H9 (cell line): ENCODE data around the gene OR5M8. TPM values are rescaled to one million over a fixed set of nuclear protein-coding genes. Genes with fewer than 3 reads are reported as not detected.

Experiments
- DNase-seq: peaks from one replicate; pipeline ENCODE4 v3.0.0-alpha.2; 2017
- H2AFZ ChIP-seq: one replicate; pipeline ENCODE4 v1.6.1; 2013; ENCODE audit warnings: mild to moderate bottlenecking, low read length, control low read depth, moderate library complexity
- H2AK5ac ChIP-seq: 2 replicates; pipeline ENCODE4 v1.6.1; 2013; ENCODE audit warnings: low read length, control low read depth, mixed read lengths; ENCODE audit not compliant: insufficient read length
- H2BK120ac ChIP-seq: one replicate; pipeline ENCODE4 v1.6.1; 2013; ENCODE audit warnings: low read depth, mild to moderate bottlenecking, low read length, control low read depth, inconsistent platforms; ENCODE audit not compliant: poor library complexity, severe bottlenecking
- H2BK12ac ChIP-seq: 2 replicates; pipeline ENCODE4 v1.6.1; 2013; ENCODE audit warnings: low read length, control low read depth, mixed read lengths, low read depth; ENCODE audit not compliant: insufficient read length
- H2BK15ac ChIP-seq: 2 replicates; pipeline ENCODE4 v1.6.1; 2013; ENCODE audit warnings: low read depth, low read length, control low read depth
- H2BK20ac ChIP-seq: one replicate; pipeline ENCODE4 v1.6.1; 2013; ENCODE audit warnings: low read depth, mild to moderate bottlenecking, low read length, control low read depth, inconsistent platforms; ENCODE audit not compliant: poor library complexity, severe bottlenecking
- H2BK5ac ChIP-seq: 2 replicates; pipeline ENCODE4 v1.6.1; 2013; ENCODE audit warnings: low read length, control low read depth, mixed read lengths; ENCODE audit not compliant: insufficient read length
- H3K14ac ChIP-seq: 2 replicates; pipeline ENCODE4 v1.6.1; 2013; ENCODE audit warnings: low read length, control low read depth; ENCODE audit not compliant: insufficient read depth
- H3K18ac ChIP-seq: 2 replicates; pipeline ENCODE4 v1.6.1; 2013; ENCODE audit warnings: low read depth, mild to moderate bottlenecking, mixed read lengths, low read length, control low read depth; ENCODE audit not compliant: insufficient read length
- H3K23ac ChIP-seq: 2 replicates; pipeline ENCODE4 v1.6.1; 2013; ENCODE audit warnings: low read length, control low read depth, mixed read lengths, low read depth; ENCODE audit not compliant: insufficient read length
- H3K23me2 ChIP-seq: 2 replicates; pipeline ENCODE4 v1.6.1; 2013; ENCODE audit warnings: low read depth, mild to moderate bottlenecking, mixed read lengths, low read length, control low read depth; ENCODE audit not compliant: insufficient read length, poor library complexity, severe bottlenecking
- H3K27ac ChIP-seq: 2 replicates; pipeline ENCODE4 v1.5.1; 2013; ENCODE audit warnings: low read length, control low read depth, mixed read lengths, low read depth; ENCODE audit not compliant: insufficient read length
- H3K27me3 ChIP-seq: 2 replicates; pipeline ENCODE4 v1.6.1; 2013; ENCODE audit warnings: low read length, control low read depth, inconsistent platforms; ENCODE audit not compliant: insufficient read depth
- H3K4ac ChIP-seq: 2 replicates; pipeline ENCODE4 v1.6.1; 2013; ENCODE audit warnings: low read depth, mild to moderate bottlenecking, control low read depth, inconsistent platforms, low read length, moderate library complexity
- H3K4me1 ChIP-seq: 2 replicates; pipeline ENCODE4 v1.6.1; 2013; ENCODE audit warnings: low read length, control low read depth, inconsistent platforms; ENCODE audit not compliant: insufficient read depth
- H3K4me2 ChIP-seq: 2 replicates; pipeline ENCODE4 v1.6.1; 2013; ENCODE audit warnings: low read length, control low read depth, mixed read lengths; ENCODE audit not compliant: insufficient read length, insufficient read depth
- H3K56ac ChIP-seq: 2 replicates; pipeline ENCODE4 v1.6.1; 2013; ENCODE audit warnings: low read depth, mild to moderate bottlenecking, mixed read lengths, low read length, control low read depth; ENCODE audit not compliant: insufficient read length
- H3K79me1 ChIP-seq: 2 replicates; pipeline ENCODE4 v1.6.1; 2013; ENCODE audit warnings: low read depth, mild to moderate bottlenecking, moderate library complexity, low read length, control low read depth, inconsistent platforms; ENCODE audit not compliant: insufficient read depth, poor library complexity, severe bottlenecking
- H3K79me2 ChIP-seq: 2 replicates; pipeline ENCODE4 v1.6.1; 2013; ENCODE audit warnings: low read length, control low read depth, inconsistent platforms; ENCODE audit not compliant: insufficient read depth
- H3K9ac ChIP-seq: 2 replicates; pipeline ENCODE4 v1.6.1; 2013; ENCODE audit warnings: low read length, control low read depth, mixed read lengths; ENCODE audit not compliant: insufficient read length; ENCODE audit errors: extremely low read depth
- H3K9me3 ChIP-seq: one replicate; pipeline ENCODE4 v1.6.1; 2013; ENCODE audit warnings: low read depth, low read length, inconsistent platforms; ENCODE audit not compliant: control insufficient read depth
- H3T11ph ChIP-seq: one replicate; pipeline ENCODE4 v1.6.1; 2013; ENCODE audit warnings: mild to moderate bottlenecking, low read length, control low read depth, inconsistent platforms
- H4K20me1 ChIP-seq: one replicate; pipeline ENCODE4 v1.6.1; 2013; ENCODE audit not compliant: control insufficient read depth, insufficient read length, insufficient read depth
- H4K5ac ChIP-seq: 2 replicates; pipeline ENCODE4 v1.6.1; 2013; ENCODE audit warnings: low read depth, mild to moderate bottlenecking, mixed read lengths, low read length, control low read depth; ENCODE audit not compliant: insufficient read length
- H4K8ac ChIP-seq: replicated peaks from 2 replicates; pipeline ENCODE4 v1.6.1; 2013; ENCODE audit warnings: low read length, control low read depth, mixed read lengths, low read depth; ENCODE audit not compliant: insufficient read length
- H4K91ac ChIP-seq: 2 replicates; pipeline ENCODE4 v1.6.1; 2013; ENCODE audit warnings: low read depth, mild to moderate bottlenecking, moderate library complexity, mixed read lengths, low read length, control low read depth; ENCODE audit not compliant: insufficient read length
- H3K27ac Mint-ChIP-seq, 3 experiments: 2 replicates in 2 of 3; 3 replicates in 1 of 3; pipeline ENCODE4 v1.8.0; 2020 to 2021; ENCODE audit warnings: mixed read lengths in 3 of 3, mild to moderate bottlenecking in 1 of 3, moderate library complexity in 1 of 3
- H3K27me3 Mint-ChIP-seq: 2 replicates; pipeline ENCODE4 v1.8.0; 2021; ENCODE audit warnings: low read depth, mild to moderate bottlenecking, moderate library complexity, mixed read lengths
- H3K36me3 Mint-ChIP-seq, 3 experiments: 2 replicates in 2 of 3; 3 replicates in 1 of 3; pipeline ENCODE4 v1.8.0; 2020 to 2021; ENCODE audit warnings: low read depth in 3 of 3, mixed read lengths in 3 of 3; ENCODE audit not compliant: insufficient read depth in 1 of 3
- H3K4me1 Mint-ChIP-seq, 2 experiments: 2 replicates each; pipeline ENCODE4 v1.8.0; 2020; ENCODE audit warnings: mixed read lengths in 2 of 2
- H3K4me3 Mint-ChIP-seq, 2 experiments: 2 replicates in 1 of 2; 3 replicates in 1 of 2; pipeline ENCODE4 v1.8.0; 2020 to 2021; ENCODE audit warnings: mild to moderate bottlenecking in 2 of 2, mixed read lengths in 2 of 2, moderate library complexity in 1 of 2
- H3K9me3 Mint-ChIP-seq, 2 experiments: 2 replicates in 1 of 2; 3 replicates in 1 of 2; pipeline ENCODE4 v1.8.0; 2020; ENCODE audit warnings: mild to moderate bottlenecking in 2 of 2, mixed read lengths in 2 of 2, moderate library complexity in 1 of 2
- CTCF ChIP-seq: fragments of 200-600 bp; sonication (generic); conservative IDR thresholded peaks from 3 replicates; pipeline ENCODE4 v1.8.0; 2021; ENCODE audit warnings: antibody characterized with exemption, mild to moderate bottlenecking
- WGBS: extraction: QIAGEN DNeasy Blood & Tissue Kit; methylation state at CpG from one replicate; pipeline ENCODE4 v1.1.7; 2013; ENCODE audit warnings: missing lambda C conversion rate, low lambda C conversion rate, mixed read lengths; ENCODE audit not compliant: insufficient read length; ENCODE audit errors: extremely low coverage; 5-methylcytosine and 5-hydroxymethylcytosine counted together
- total RNA-seq: library from RNA; stranded (reverse); gene quantifications from 2 replicates; pipeline ENCODE4 v1.2.1, GENCODE V29; 2021

The OR5M8 gene
- total RNA-seq, 1 experiment from 2014 or later = not detected

DNA sequence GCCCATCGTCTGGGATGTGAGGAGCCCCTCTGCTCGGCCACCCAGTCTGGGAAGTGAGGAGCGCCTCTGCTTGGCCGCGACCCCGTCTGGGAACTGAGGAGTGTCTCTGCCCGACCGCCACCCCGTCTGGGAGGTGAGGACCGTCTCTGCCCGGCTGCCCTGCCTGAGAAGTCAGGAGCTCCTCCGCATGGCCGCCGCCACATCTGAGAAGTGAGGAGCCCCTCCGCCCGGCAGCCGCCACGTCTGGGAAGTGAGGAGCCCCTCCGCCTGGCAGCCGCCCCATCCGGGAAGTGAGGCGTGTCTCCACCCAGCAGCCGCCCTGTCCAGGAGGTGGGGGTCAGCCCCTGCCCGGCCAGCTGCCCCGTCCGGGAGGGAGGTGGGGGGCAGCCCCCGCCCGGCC is 5.8 kb upstream of the OR5M8 start:
- Histone ChIP-seq H2BK20ac (no peak overlapping the region), H4K20me1 (no peaks in the 10 kb centered on the region), H3T11ph (no peak overlapping the region), H4K8ac (no peak overlapping the region), H3K4ac (no peak overlapping the region), H3K14ac (no peak overlapping the region), H2BK5ac (no peak overlapping the region), H4K91ac (no peak overlapping the region), H3K4me1 (no peaks in the 10 kb centered on the region), H2BK15ac (no peak overlapping the region), H3K27ac (no peak overlapping the region), H2BK12ac (no peak overlapping the region), H3K27me3 (no peaks in the 10 kb centered on the region), H2AK5ac (no peak overlapping the region), H3K23ac (no peak overlapping the region), H3K56ac (no peak overlapping the region), H3K79me2 (no peaks in the 10 kb centered on the region), H3K4me2 (no peak overlapping the region), H2AFZ (no peak overlapping the region), H2BK120ac (no peak overlapping the region), H4K5ac (no peak overlapping the region), H3K23me2 (no peaks in the 10 kb centered on the region), H3K79me1 (no peaks in the 10 kb centered on the region), H3K18ac (no peak overlapping the region), H3K9me3 (peaks cover 10% of the 10 kb centered on the region), H3K9ac (no peak overlapping the region)
- no peak overlapping the region for H3K27ac Mint-ChIP-seq
- H3K27me3 Mint-ChIP-seq = no peaks in the 10 kb centered on the region
- peaks cover 19 to 29% of the 10 kb centered on the region in 2 experiments for H3K9me3 Mint-ChIP-seq
- no peak for DNase-seq
- H3K4me3 Mint-ChIP-seq = no peak overlapping the region
- no peak for TF ChIP-seq CTCF
- H3K36me3 Mint-ChIP-seq = peaks cover 0 to 5% (median 5%) of the 10 kb centered on the region in 3 experiments; a peak in 2 of 7 replicates
- H3K4me1 Mint-ChIP-seq = no peaks in the 10 kb centered on the region
- no CpG with 5 or more reads among the region's 28 CpGs for WGBS
